Activated CD8-positive, alpha-beta memory T cell treated with anti-CD3 and anti-CD28 coated beads for 36 hours (primary cell): ENCODE measurements around the gene KRT34. TPM values are rescaled to one million over a fixed set of nuclear protein-coding genes. Genes with fewer than 3 reads are reported as not detected.

Source experiments
- CTCF ChIA-PET: fragments of 350-600 bp; sonication (Branson Sonifier 250); formaldehyde crosslinking; loops from one replicate; lab custom pipeline; 2021; ENCODE audit warnings: antibody characterized with exemption; lab: Charles Lee
- POLR2A ChIA-PET: fragments of 350-600 bp; sonication (Branson Sonifier 250); formaldehyde crosslinking; loops from one replicate; lab custom pipeline; 2021; ENCODE audit warnings: antibody characterized with exemption; lab: Charles Lee
- total RNA-seq, 2 experiments: library from RNA; stranded (reverse); gene quantifications; one replicate each; pipeline ENCODE4 v1.2.3, GENCODE V29; 2021

Gene KRT34
- total RNA-seq, 2 experiments from 2014 or later = not detected

DNA sequence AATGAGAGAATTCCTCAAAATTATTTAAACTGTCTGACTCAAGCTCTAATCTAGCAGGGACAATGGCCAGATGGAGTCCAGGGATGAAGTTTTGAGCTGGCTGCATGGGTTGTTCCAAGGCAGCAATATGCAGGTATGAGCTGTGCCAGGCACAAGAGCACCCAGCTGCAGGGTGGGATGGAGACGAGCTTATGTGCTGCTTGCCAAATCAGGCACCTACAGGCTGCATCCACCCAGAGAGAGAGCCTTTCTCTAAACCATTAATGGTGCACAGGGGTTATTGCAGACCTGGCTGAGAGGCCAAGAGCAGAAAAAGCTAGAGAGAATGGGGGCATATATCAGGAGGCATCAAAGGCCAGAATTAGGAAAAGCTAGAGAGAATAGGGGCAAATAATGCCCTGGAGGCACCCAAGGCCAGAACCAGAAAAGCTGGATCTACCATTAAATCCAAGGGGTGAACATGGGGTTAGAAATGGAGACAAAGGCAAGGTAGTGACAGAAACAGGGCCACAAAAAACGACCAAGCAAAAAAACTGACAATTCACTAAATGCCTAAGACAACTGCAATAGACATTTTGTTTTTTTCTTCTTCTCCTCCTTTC lies 42.4 kb downstream of the KRT34 start:
- POLR2A ChIA-PET = no interaction called here
- CTCF ChIA-PET = interaction anchor here (1.6 kb wide), 1 partner anchor 209 kb away, joined by 5 read pairs; no protein-coding TSS in a partner anchor

DNA sequence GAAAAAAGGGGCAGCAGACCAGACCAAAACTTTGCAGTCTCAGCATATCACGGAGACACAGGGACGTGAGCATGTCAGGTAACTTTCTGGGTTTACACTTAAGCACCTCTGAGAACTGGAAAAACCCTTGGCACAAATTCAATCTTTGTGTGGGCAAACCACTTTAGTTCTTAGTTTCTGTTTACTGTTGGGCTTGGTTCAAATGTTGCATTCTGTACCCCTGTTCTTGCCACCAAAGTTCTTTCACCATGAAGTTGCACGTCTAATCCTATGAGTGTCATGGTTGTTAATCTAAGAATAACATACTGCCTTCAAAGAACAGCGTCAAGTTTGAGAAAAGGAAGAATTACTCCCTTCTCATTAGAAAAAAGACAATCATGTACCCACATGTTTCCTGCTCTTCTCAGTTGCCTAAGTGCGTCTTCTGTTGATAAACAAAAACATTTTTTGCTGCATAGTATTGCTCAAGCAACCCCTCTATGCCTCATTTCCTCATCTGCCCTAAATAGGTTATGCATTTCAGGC lies 43.1 kb downstream of the KRT34 start:
- ChIA-PET CTCF (interaction anchor here (1.6 kb wide), 1 partner anchor 210 kb away, joined by 5 read pairs; no protein-coding TSS in a partner anchor), POLR2A (no interaction called here)

DNA sequence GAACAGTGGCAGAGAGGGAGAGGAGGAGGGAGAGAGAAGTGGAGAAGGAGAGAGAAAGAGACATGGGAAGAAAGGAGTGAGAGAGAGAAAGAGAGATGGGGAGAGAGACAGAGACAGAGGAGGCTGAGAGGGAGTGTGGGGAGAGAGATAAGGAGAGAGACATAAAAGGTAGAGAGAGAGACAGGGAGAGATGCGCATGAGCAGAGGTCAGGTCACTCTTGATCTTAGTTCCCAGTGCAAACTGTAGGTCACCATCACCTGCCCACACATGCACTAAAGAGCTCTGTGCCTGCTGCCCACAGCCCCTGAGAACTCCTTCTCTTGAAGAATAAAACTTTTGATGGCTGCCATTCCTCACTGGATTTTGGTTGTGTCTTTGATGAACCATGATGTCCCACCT lies 46.4 kb downstream of the KRT34 start:
- POLR2A ChIA-PET = no interaction called here

DNA sequence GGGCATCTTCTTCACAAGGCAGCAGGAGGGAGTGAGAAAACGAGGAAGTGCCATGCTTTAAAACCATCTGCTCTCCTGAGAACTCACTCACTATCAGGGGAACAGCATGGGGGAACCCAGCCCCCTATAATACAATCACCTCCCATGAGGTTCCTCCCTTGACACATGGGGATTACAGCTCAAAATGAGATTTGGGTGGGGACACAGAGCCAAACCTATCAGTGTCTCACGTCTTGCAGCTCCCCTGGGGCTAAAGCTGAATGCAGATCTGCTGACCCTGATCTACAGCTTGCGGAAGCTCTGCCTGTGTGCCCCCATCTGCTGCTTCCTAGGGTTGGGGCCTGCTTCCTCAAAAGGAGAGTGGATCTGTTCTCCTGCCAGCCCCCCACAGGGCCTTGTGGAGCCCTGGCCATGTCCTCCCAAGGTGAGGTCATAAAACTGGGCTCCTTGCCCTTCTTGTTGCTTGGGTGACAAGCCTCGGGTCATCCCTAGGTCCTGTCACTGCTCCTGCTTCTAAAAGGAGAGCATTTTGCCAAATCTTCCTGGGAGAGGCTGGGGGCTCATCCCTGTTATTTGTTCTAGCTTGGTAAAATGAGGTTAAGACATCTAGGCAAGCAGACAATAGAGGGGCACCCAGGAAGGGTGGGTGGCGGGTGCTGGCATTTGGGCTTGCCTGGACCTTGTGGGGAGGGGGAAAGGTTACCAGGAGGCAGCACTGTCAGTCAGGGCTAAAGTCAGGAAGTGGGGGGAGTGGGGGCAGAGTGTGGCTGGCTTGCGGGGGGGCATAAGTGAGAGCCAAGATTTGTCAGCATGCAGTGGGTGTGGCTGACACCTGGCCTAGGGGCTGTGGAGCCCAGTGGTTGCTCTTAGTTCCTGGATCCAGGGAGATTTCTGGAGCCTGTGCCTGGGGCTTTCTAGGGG lies 47.5 kb downstream of the KRT34 start:
- ChIA-PET POLR2A (interaction anchor here (0.5 kb wide), 1 partner anchor 551 kb away, joined by 4 read pairs; no protein-coding TSS in a partner anchor), CTCF (no interaction called here)

More for the DNA sequence above, 46.4 kb downstream of the KRT34 start:
- CTCF ChIA-PET = no interaction called here

DNA sequence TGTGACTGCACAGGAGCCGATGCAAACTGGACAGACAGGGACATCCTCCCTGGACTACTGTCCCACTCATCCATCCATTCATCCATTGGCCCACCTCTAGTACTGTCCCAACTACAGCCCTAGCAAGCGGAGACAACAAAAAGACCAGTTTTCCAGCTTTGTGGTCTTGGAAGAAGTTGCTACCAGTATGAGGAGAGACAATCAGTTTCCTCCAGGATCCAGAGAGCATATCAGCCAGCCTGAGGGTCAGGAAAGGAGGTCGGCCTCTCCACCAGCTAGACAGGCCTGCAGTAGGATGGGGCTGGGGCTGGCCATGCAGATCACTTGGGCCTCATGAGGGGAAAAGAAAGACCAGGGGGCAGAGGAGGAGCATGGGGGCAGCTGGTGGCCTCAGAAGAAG lies 48.3 kb downstream of the KRT34 start:
- ChIA-PET CTCF (no interaction called here), POLR2A (no interaction called here)

DNA sequence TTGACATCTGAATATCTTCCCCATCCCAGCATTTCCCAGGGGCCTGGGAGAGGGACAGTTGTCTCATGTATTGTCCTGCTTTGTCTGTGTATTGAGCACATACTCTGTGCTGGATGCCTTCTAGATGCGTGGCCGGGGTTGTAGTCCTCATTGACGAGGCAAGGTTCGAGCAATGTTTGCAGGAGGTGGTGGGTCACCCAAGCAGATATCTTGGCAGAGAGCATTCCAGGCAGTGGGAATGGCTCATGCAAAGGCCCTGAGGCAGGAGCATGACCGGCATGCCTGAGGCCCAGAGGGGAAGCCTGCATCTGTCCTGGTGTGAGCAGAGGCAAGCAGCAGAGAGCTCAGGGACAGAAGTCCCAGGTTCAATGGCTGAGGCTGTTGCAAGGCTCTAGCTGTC lies 49.0 kb downstream of the KRT34 start:
- CTCF ChIA-PET = no interaction called here

DNA sequence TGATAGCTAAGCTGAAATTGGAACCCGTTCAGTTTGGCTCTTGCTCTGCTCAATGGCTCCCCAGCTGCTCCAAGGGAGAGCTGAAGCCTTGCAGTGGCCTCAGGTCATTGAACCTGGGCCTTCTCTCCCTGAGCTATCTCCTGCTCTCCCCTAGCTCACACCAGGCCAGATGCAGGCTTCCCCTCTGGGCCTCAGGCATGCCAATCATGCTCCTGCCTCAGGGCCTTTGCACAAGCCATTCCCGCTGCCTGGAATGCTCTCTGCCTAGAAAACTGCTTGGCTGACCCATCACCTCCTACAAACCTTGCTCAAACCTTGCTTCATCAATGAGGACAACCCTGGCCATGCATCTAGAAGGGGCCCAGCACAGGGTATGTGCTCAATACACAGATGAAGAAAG lies 49.9 kb downstream of the KRT34 start:
- ChIA-PET POLR2A (no interaction called here), CTCF (no interaction called here)

More for the DNA sequence above, 49.0 kb downstream of the KRT34 start:
- POLR2A ChIA-PET = no interaction called here

DNA sequence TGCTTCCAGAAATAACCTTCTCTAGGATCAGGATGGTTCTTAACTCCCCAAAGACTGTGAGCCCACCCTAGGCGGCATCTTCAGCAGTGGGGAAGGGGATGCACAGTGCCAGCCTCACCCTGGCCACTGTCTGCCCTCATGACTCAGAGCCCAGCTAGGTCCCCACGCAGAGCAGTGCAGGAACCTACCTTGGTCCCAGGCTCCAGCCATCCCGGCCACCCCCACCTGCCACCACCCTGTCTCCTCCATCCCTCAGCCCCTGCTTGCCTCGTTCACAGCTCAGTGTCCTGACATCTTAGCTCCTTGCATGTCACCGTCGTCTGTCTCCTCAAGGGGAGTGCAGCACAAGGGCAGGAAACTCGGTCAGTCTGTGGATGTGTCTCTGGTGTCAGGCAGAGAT lies 50.5 kb downstream of the KRT34 start:
- CTCF ChIA-PET = no interaction called here
- POLR2A ChIA-PET = no interaction called here

GRCh38 chr17:41329279-41329948 lies 52.7 kb downstream of the KRT34 start:
- CTCF ChIA-PET = interaction anchor here (0.7 kb wide), 1 partner anchor 220 kb away, joined by 3 read pairs; no protein-coding TSS in a partner anchor
- POLR2A ChIA-PET = no interaction called here

DNA sequence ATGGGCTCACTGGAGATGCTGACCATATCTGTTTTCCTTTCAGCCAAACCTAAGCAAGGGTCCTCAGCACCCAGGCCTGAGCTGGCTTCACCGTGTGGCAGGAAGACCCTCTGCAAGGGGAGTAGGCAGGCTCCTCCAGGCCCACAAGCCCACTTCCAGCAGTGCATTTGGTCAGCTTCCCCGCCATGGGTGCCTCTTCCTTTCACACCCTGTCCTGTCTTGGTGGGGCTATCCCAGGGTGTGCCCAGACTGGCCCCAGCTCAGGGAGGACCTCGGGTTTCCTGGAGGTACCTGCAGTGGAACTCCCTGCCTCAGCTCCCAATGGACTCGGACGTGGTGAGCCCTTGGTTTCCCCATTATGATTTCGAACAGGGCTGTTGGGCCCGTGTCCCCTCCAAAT lies 53.9 kb downstream of the KRT34 start:
- POLR2A ChIA-PET = no interaction called here
- CTCF ChIA-PET = no interaction called here

Other genes starting within 250 kb of the KRT34 start
- not detected for gene KRTAP4-6, start 241.8 kb downstream of the KRT34 start, total RNA-seq
- gene KRTAP4-5, start 232.5 kb downstream of the KRT34 start, total RNA-seq = not detected
- gene KRTAP4-4, start 221.6 kb downstream of the KRT34 start, total RNA-seq = not detected
- gene KRTAP4-3, start 214.1 kb downstream of the KRT34 start, total RNA-seq = not detected
- gene KRTAP4-2, start 204.1 kb downstream of the KRT34 start, total RNA-seq = not detected
- not detected for gene KRTAP4-1, start 197.4 kb downstream of the KRT34 start, total RNA-seq
- not detected for gene KRTAP9-1, start 192.4 kb downstream of the KRT34 start, total RNA-seq
- gene KRTAP9-2, start 155.7 kb downstream of the KRT34 start, total RNA-seq = not detected
- gene KRTAP9-3, start 149.9 kb downstream of the KRT34 start, total RNA-seq = not detected
- not detected for gene KRTAP9-8, start 144.3 kb downstream of the KRT34 start, total RNA-seq
- gene KRTAP9-4, start 132.6 kb downstream of the KRT34 start, total RNA-seq = not detected
- not detected for gene KRTAP9-9, start 126.9 kb downstream of the KRT34 start, total RNA-seq
- gene KRTAP9-6, start 116.9 kb downstream of the KRT34 start, total RNA-seq = not detected
- gene KRTAP9-7, start 106.6 kb downstream of the KRT34 start, total RNA-seq = not detected
- gene KRTAP29-1, start 79.5 kb downstream of the KRT34 start, total RNA-seq = not detected
- gene KRTAP16-1, start 73.0 kb downstream of the KRT34 start, total RNA-seq = not detected
- not detected for gene KRTAP17-1, start 66.6 kb downstream of the KRT34 start, total RNA-seq
- not detected for gene KRT33A, start 31.5 kb downstream of the KRT34 start, total RNA-seq
- not detected for gene KRT33B, start 12.5 kb downstream of the KRT34 start, total RNA-seq
- gene KRT31, start 15.3 kb upstream of the KRT34 start, total RNA-seq = not detected
- gene KRT37, start 42.3 kb upstream of the KRT34 start, total RNA-seq = not detected
- gene KRT38, start 58.7 kb upstream of the KRT34 start, total RNA-seq = not detected
- not detected for gene KRT32, start 85.1 kb upstream of the KRT34 start, total RNA-seq
- not detected for gene KRT35, start 98.8 kb upstream of the KRT34 start, total RNA-seq
- not detected for gene KRT36, start 107.6 kb upstream of the KRT34 start, total RNA-seq
- gene KRT13, start 123.3 kb upstream of the KRT34 start, total RNA-seq = not detected
- gene KRT15, start 136.6 kb upstream of the KRT34 start, total RNA-seq = not detected
- not detected for gene KRT19, start 146.0 kb upstream of the KRT34 start, total RNA-seq
- gene KRT9, start 189.8 kb upstream of the KRT34 start, total RNA-seq = not detected
- not detected for gene KRT14, start 204.6 kb upstream of the KRT34 start, total RNA-seq
- not detected for gene KRT16, start 230.5 kb upstream of the KRT34 start, total RNA-seq
- under 1 TPM in 1 of 2 experiments, not detected in 1; 0.27 TPM for gene KRT17, start 242.3 kb upstream of the KRT34 start, total RNA-seq